GM12873 (cell line): ENCODE measurements around the gene PDHA1.

Experiments used
- TF ChIP-seq, protein P1 (sequence below): IDR thresholded peaks from 2 replicates; pipeline ENCODE4 v1.5.1; 2012; ENCODE audit warnings: low read depth, mild to moderate bottlenecking, moderate library complexity, low read length, control low read depth; ENCODE audit not compliant: insufficient read depth; ENCODE audit errors: missing control alignments

The PDHA1 gene

GRCh38 chrX:19343085-19343534, 617 bp upstream of the PDHA1 start:
- TF ChIP-seq, protein P1, sequence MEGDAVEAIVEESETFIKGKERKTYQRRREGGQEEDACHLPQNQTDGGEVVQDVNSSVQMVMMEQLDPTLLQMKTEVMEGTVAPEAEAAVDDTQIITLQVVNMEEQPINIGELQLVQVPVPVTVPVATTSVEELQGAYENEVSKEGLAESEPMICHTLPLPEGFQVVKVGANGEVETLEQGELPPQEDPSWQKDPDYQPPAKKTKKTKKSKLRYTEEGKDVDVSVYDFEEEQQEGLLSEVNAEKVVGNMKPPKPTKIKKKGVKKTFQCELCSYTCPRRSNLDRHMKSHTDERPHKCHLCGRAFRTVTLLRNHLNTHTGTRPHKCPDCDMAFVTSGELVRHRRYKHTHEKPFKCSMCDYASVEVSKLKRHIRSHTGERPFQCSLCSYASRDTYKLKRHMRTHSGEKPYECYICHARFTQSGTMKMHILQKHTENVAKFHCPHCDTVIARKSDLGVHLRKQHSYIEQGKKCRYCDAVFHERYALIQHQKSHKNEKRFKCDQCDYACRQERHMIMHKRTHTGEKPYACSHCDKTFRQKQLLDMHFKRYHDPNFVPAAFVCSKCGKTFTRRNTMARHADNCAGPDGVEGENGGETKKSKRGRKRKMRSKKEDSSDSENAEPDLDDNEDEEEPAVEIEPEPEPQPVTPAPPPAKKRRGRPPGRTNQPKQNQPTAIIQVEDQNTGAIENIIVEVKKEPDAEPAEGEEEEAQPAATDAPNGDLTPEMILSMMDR, result no peak

DNA sequence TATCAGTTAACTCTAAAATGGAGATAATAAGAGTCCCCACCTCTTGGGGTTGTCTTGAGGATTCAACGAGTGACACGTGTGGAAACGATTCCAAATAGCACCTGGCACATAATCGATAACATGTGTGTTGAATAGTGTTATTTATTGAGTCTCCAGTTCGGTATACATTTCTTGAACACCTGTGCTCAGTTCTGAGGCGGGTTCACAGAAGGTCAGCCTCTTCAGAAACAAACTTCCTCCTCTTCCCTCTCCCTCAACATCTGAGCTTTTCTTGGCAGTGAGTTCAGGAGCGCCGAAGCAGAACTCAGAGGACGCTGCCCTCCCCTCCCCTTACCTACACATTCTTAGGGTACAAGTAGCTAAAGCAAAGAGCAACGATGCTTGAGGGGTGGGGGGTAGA, 934 bp downstream of the PDHA1 start:
- TF ChIP-seq, protein P1, result no peak

- TF ChIP-seq, protein P1, result no peak
Measured at GRCh38 chrX:19347916-19348315, 4.2 kb downstream of the PDHA1 start.

DNA sequence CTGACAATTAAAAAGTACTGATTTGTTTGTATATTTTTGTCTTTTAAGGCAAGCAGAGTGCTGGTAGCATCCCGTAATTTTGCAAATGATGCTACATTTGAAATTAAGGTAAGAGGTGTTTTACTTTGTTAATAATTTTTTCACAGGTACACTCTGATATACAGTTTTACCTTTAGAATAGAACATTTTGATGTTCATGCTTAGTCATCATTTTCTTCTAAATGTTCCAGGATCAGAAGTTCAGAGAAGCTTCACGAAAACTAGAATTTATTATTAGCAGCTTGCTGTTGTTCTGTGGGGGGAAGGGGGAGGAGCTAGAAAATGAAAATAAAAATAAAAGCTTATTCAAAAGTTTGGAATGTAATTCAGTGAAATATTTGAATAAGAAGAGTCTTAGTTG, 5.5 kb downstream of the PDHA1 start:
- TF ChIP-seq, protein P1, result no peak

DNA sequence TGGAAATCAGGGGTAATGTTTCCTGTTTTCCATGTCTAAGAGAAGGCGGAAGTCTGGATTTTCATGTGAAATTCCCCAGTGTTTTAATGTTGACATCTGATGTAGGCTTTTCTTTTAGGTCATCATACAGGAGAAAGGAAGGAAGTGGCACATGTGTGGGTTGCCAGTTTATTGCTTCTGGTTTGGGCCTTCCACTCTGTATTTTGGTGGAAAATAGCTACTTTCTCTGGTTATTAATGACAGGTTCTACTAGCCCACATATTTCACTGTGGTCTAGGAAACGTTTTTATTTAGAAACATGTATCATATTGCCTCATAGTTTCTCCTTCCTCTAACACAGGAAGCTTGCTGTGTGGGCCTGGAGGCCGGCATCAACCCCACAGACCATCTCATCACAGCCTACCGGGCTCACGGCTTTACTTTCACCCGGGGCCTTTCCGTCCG, 7.2 kb downstream of the PDHA1 start:
- TF ChIP-seq, protein P1, result no peak

- TF ChIP-seq, protein P1, result no peak
Measured at GRCh38 chrX:19354625-19355024, 10.9 kb downstream of the PDHA1 start.

GRCh38 chrX:19358521-19358920, 14.8 kb downstream of the PDHA1 start:
- TF ChIP-seq, protein P1, result no peak
